GM18517 (cell line): ENCODE data around the gene PAQR8.

Experiments
- ATAC-seq: cut with Tn5 transposase; IDR thresholded peaks from one replicate; pipeline ENCODE4 v1.9.1; 2021; ENCODE audit warnings: mild to moderate bottlenecking, moderate library complexity; ENCODE audit not compliant: unreplicated experiment

PAQR8 gene

DNA sequence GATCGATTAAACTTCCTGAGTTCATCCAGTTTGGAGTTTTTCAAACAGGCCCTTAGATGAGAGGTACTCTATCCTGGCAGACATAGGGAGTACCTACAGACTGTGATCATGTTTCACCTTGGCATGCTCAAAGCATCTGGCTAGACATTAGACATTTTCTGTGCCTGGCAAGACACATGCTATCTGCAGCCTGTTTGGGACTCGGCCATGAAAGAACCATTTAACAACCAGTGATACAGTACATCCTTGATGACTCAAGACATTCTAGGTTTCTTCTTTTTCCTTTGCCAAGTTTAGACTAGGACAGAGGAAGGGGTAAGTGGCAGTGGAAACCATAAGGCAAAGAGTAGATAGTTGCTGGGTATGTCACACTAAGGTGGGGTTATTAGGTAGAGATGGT, 15.4 kb upstream of the PAQR8 start:
- no peak for ATAC-seq

DNA sequence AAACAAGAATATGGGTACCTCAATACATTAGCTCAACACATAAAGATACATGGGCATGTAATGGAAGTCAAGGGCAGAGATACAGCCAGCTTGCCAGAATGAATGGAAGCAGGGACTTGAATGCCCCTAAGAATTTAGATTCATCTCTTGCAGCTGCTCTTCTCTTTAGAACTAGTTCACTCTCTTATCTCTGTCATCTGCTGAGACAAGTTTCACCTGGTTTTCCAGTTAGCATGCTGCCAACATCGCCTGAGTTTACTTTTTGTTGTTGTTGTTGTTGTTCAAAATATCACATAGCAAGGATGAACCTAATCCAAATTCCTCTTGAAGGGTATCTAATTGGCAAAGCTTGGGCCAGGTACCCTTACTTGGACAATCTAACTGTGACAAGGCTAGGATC, 14.1 kb upstream of the PAQR8 start:
- no peak for ATAC-seq

DNA sequence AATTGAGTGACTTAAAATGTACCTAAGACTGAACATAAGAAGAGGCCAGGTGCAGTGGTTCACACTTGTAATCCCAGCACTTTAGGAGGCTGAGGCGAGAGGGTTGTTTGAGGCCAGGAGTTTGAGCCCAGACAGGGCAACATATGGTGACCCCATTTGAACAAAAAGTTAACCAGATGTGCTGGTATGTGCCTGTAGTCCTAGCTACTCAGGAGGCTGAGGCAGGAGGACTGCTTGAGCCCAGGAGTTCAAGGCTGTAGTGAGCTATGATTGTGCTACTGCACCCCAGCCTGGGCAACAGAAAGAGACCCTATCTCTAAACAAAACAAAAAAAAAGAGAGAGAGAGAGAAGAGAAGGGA, 10.1 kb upstream of the PAQR8 start:
- no peak for ATAC-seq

DNA sequence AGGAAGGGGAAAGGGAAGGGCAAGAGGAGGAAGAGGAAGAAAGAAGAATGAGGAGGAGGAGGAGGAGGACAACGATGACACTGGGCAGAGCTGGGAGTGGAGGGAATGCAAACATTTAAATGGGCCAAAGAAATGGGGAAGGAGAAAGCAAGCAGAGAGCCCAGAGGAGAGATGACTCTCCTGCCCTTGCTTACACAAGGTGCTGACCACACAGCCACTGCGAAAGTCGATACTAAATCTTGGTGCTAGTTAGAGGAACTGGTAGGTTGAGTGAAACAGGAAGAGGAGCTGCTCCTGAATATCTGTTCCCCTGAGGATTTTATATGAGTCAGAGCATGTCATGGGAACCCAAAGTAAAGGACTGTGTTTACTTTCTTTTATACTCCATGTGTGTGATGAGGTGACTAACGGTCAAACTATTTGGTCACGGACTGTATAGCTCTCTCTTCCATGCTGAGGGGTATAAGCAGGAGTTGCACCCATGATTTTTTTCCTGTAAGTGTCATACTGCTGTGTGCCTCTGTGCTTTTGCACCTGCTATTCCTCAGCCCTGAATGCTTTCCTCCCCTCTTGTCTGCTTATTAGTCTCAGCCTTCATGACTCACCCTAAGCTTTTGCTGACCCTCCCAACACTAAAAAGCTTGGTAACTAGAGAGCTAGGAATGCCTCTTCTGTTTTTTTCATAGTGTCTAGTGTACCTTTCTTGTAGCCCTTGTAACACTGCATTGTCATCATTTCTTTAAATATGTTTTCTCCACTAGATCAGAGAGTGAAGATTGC, 9.5 kb upstream of the PAQR8 start:
- peak; percentile 89 for ATAC-seq

DNA sequence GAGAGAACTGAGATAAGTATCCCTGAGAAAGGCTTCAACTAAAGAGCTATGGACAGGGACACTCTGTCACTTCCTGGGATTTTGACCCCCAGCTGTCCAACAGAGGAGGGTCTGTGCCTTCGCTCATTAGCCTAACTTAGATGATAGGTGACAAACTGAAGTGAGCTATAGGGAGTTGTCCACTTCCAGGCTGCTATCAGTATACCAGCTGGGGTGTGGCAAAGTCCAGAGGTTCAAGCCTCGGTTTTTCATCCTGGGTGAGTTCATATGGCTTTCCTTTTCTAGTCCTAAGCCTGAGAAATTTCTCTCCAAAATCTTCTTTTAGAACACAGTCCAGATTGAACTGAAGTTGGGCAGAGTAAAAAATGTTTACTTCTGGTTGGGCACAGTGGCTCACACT, 5.9 kb upstream of the PAQR8 start:
- no peak for ATAC-seq

DNA sequence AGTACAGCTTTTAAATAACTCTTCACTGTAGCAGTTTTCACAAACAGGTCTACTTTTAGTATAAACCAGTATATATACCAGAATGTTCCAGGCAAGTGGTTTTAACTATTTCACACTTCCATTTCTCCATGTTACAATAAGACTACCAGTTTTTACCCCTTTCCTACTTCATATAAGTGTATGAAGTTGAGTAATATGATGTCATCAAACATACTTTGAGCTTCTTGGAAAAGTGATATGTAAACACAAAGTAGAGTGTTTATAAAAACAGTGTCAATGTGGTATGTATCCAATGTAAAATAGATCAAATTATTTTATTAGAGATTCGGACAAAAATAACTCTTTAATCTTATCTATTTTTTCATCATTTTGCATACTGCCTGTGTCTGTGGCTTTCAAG, 2.5 kb upstream of the PAQR8 start:
- ATAC-seq, result no peak

DNA sequence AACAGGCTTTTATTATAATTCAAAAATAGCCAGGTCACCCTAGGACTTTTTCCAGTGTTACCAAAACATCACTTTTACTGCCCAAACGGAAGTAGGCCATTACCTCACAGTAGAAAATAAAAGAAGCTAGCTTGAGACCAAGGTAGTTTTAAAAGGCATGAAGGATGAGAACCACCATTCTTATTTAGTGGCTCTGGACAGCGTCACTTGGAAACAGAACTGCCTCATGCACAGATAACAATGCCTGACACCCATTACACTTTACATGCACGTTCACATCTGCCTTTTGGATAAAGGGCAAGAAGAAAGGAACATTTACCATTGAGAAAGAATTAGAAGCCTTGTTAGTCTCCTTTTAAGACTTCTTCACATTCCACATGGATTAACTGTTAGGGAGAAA, 1.9 kb upstream of the PAQR8 start:
- ATAC-seq, result no peak

DNA sequence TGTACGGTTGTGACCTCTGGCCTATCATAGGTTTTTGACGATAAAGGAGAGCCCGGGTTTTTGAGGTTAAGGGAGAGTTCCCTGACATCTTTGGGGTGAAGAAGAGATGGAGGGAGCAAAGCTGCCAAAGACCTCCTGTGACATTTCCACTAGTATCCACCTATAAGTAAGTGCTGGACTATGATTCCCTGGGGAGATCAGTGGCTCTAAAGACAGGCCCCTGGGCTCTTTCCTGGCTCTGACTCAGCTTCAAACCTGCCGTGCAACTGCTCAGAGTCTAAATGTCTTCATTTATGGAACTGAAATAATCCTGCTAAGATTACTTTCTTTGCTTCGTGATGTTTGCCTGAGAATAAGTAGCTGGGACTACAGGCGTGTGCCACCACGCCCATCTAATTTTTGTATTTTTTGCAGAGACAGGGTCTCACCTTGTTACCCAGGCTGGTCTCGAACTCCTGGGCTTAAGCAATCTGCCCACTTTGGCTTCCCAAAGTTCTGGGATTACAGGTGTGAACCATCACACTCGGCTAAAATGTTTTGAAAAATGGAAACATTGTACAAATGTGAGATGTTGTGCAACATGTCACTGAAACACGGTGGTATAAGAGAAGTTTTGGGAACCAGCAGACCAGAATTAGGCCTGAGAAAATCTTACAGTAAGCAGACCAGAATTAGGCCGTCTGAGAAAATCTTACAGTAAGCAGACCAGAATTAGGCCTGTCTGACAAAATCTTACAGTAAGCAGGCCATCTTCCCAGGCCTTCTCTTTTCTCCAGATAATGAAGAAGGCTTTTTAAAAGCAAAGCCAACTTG, 1.1 kb upstream of the PAQR8 start:
- ATAC-seq, result no peak

DNA sequence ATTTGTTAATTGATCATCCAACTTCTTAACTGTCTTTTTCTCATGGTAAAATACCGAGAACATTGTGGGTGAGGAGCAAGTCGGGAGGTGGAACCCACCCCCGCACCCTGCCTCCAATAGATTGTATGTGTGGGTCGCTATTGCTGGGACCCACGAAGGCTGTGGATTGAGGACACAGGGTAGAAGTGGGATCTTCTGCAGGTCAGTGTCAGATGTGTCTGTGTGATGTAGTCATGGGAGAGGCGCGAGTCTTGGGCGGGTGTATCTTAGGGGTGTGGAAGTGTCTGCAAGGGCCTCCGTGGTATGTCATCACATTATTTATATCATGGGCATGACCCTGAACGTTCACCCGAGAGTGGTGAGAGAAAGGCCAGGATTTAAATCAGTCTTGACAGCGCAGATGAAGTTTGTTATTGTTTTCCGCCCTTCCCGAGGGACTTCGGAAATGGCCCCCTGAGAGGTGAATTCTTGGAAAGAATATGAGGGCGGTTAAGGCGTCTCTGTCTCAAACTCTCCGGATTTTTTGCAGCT, 472 bp upstream of the PAQR8 start:
- ATAC-seq, result peak; percentile 20

DNA sequence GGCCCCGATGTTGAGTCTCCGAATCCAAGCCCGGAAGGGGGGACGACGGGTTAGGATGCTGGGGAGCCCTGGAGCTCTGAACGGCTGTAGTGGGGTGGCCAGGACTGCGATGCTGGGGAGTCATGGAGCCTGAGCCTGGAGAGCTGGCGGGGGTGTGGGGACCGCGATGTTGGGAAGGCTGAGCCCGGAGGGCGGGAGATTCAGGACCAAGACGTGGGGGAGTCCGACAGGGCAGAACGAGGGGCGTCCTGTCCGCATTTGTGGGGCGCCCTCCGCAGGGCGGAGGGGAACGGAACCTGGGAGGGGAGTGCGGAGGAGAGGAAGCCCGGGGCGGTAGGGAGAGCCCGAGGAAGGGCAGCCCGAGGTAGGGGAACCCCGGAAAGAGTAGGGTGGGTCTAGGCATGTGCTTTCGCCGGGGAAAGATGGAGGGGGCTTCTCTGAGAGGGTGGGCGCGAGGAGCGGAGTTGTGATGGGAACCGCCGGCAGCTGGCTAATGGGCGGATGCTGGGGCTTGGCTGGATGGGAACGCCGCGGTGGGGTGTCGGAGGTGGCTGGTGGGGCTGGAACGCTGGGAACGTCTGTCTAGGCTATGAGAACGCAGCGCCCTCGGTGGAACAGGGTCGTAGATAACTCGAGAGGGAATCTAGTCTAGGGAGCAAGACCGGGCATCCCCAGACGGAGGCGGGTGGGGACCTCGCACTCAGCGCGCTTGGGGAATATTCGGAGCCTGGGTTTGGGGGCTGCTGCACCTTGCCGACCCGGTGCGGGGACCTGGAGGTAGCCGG, 684 bp downstream of the PAQR8 start:
- peak; percentile 37 for ATAC-seq

DNA sequence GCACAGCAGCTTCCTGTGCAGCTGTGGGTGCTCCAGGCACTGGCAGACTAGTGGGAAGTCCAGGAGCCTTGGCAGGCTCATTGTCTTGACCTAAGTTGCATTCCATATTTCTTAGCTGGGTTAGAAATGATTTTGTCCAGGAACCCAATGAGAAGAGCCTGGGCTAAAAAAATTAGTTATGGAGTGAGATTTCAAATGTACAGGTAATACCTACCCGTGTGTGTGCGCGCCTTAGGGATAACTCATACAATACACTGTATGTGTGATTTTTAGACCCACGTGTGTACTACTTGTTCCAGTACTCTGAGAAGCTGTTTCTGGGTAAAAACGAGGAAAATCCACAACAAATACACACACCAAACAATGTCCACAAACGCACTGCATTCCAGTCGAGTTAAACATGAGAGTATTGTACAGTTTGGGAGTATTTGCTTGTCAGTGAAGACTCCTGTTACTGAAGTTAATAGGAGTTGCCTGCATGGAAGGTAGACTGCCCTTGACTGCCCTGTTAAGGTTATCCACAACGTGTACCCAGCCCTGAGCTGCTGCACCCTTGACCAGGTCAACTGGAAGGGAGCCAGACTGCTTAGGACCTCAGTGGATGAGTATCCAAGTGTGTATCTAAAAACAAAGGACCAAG, 1.4 kb downstream of the PAQR8 start:
- ATAC-seq, result no peak

DNA sequence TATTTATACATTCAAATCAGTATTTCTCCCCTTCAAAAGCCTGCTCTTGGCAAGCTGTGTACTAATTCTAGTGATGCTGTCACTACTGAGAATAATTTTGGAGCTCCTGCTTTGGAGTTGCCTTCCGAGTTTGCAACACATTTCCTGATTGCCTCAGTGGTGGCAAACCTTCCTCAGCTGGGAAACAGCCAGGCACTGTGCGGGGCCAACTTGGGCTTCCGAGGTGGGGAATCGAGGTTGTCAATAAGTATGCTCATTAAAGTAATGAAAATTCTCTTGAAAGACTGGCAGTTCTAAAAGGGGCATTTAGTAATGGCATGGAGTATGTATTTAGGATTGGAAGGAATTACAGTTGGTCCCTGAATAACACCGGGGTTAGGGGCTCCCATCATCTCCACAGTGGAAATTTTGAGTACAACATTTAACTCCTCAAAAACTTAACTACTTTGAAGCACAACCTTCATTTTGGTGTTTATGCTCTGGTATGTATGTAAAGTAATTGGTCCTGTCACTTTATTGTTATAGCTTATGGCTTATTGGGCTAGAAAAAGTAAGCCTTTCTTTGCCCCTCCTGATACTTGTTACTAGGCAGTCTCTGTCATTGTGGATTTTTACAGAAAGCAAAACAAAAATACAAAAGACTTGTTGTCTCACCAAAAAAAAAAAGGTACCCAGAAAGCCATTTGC, 2.7 kb downstream of the PAQR8 start:
- no peak for ATAC-seq

DNA sequence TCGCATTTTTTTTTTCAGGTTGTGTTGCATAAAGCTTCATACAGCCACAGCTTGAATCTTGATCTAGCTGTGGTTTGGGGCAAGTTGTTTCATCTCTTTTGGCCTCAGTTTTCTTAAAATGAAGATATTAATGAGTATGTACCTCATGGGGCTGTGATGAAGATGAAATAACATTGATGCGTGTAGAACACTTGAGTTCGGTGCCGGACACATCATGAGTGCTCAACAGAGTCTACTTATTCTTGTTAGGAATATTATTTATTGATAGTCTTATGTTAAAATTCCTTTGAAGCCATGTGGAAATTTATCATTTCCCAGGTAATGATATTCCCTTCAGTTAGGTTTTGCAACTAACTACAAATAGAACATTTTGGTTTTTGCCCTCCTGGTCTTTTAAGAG, 3.4 kb downstream of the PAQR8 start:
- ATAC-seq, result no peak

DNA sequence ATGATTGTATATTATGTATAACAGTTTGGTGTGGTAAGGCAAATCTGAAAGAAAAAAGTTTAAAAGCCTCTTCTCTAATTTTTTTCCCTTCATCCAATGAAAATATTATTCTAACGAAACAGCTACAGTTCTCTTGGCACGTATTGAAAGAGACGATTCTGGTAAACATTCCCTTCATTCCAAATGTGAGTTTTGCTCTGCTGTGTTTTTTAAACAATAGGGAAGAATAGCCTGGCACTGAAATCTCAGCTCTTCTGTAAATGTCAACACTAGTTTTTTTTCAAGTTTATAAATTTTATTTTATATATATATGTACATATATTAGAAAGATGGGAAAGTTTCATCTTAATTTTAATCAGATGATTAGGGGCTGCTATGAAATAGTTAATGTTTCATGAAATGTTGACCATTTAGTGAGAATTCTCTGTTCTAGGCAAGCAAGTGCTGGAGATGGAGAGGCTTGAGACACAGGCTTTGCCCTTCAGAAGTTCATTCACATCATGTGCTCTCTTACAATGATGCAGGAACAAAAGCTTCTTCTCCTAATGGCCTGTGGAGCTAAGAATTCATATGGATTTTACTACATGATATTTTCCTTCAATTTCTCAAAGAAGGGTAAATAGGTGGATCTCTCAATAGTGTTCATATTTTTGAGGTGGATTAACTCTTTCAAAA, 4.1 kb downstream of the PAQR8 start:
- ATAC-seq, result no peak

DNA sequence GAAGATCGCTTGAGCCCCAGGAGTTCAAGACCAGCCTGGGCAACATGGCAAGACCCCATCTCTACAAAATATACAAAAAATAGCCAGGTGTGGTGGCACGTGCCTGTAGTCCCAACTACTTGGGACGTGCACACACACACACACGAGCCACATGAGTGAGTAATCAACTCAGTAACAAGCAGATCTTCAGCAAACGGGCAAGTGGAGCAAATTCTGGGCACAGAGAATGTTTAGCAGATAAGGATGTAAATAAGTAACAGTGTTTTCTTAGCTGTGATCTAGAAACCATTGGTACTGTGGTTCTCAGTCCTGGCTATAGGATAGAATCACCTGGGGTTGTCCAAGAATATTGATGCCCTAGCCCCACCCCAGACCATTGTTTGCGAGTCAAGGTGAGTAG, 6.1 kb downstream of the PAQR8 start:
- ATAC-seq, result no peak

DNA sequence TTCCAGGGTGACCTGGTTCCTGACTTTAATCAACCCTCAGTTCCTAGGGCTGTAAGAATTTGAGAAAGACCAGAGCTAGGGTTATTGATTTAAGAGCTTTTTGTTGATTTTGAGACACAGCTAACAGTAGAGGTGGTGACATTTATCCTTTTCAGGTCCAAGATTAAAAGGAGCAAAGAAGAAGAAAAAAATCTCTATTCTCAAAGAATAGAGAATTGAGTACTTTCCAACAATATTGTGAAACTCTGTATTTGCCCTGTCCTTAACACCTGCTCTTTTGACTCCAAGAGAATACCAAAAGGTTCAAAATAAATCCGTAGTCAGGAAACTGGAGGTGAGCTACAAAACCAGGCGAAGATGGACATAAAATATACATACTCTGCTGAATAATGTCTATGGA, 7.3 kb downstream of the PAQR8 start:
- ATAC-seq, result no peak

DNA sequence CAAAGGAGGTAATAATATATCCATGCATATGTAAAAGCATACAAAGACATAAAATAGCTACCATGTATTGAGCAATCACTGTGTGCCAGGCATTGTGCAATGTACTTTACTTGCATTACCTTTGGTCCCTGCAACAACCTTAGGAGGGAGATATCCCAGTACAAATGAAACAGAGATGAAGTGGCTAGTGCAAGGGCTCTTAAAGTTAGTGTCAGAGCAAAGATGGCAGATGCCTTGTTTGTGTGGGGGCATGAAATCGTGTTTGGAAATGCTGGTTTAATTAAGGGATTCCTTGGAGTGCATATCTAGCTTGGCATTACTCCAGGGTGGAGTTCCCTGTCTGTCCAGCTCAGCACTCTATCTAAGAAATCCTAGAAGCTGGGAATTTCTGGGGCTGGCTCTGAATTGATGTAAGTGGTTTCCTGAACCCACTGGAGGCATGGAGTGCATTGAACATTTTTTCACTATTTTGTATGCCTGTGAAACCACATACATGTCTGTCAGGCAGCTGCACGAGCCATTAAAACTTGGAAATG, 9.8 kb downstream of the PAQR8 start:
- no peak for ATAC-seq

DNA sequence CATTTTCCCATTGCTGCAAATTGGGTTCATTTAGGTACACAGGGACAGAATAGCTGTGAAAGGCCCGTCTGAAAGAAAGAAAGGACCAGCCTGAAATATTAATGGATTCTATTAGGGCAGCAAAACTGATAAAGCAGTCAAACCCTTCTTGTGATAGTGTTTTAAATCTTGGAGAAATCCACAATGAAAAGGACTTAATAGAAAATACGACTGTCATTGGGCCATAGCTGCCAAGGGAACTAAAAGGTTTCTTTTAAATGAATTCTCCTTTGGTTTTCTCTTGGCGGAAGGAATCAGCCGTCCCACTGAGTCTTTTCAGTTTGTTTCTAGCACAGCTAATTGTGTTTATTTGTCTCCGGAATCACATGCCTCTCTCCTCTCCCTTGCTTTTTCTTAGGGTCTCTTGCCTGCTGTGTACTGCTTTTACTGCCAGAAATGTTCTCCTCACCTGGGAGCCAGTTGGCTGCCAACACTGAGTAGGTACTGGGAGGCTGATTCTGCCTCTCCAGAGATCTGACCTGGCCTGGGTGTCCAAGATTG, 11.3 kb downstream of the PAQR8 start:
- ATAC-seq, result no peak

DNA sequence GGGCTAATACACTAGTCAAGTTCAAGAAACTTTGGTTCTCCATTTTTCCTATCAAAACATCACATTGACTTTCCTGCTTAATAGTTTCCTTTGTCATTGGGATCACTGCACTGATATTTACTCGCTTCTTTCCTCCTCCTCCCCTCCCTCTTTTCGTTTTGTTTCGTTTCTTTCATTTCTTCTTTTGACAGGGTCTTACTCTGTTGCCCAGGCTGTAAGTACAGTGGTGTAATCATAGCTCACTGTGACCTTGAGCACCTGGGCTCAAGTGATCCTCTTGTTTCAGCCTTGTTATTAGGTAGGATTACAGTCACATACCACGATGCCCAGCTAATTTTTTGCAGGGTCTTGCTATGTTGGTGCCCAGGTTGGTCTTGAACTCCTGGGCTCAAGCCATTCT, 12.3 kb downstream of the PAQR8 start:
- no peak for ATAC-seq
